Stimulated activated CD4-positive, alpha-beta T cell treated with anti-CD3 and anti-CD28 coated beads, TNF-alpha, amount 100 ng/mL, for 4 hours (primary cell): ENCODE data around the gene TBK1.

Source experiments
- DNase-seq, 3 experiments: peaks; one replicate each; pipeline ENCODE4 v3.0.0-alpha.2; 2020; ENCODE audit warnings: low read depth in 3 of 3

Gene TBK1

GRCh38 chr12:64545081-64545382 is 93.1 kb downstream of the TBK1 start:
- DNase-seq = no peak

- DNase-seq = no peak
Measured at GRCh38 chr12:64549108-64549507, 97.2 kb downstream of the TBK1 start.

GRCh38 chr12:64550755-64551154 is 98.8 kb downstream of the TBK1 start:
- DNase-seq = no peak

- DNase-seq = no peak
Measured at GRCh38 chr12:64551676-64552075, 99.8 kb downstream of the TBK1 start.
